HepG2 (cell line): ENCODE measurements around the gene BCCIP. TPM values are rescaled to one million over a fixed set of nuclear protein-coding genes. Genes with fewer than 3 reads are reported as not detected.

ENCODE experiments used
- ATAD3A ChIP-seq: sonication (generic); formaldehyde crosslinking; IDR thresholded peaks from 2 replicates; pipeline ENCODE4 v1.4.0; 2020; ENCODE audit warnings: missing genetic modification reagents
- BRD4 ChIP-seq: sonication (generic); formaldehyde crosslinking; IDR thresholded peaks from 2 replicates; pipeline ENCODE4 v1.4.0; 2020; ENCODE audit warnings: missing genetic modification reagents
- CBFB ChIP-seq: sonication (generic); formaldehyde crosslinking; IDR thresholded peaks from 2 replicates; pipeline ENCODE4 v1.4.0; 2020; ENCODE audit warnings: missing genetic modification reagents
- GATAD1 ChIP-seq: IDR thresholded peaks from 2 replicates; pipeline ENCODE4 v1.6.1; 2016; ENCODE audit warnings: missing genetic modification reagents, missing compliant biosample characterization
- HOXD1 ChIP-seq: sonication (generic); formaldehyde crosslinking; IDR thresholded peaks from 2 replicates; pipeline ENCODE4 v1.5.0; 2020; ENCODE audit warnings: missing genetic modification reagents
- KLF12 ChIP-seq: sonication (generic); formaldehyde crosslinking; IDR thresholded peaks from 2 replicates; pipeline ENCODE4 v1.4.0; 2020; ENCODE audit warnings: missing genetic modification reagents, borderline replicate concordance
- NR2F1 ChIP-seq, 2 experiments: fragments of 450-650 bp in 1 of 2; formaldehyde crosslinking in 1 of 2; IDR thresholded peaks; 2 replicates each; pipeline versions ENCODE4 v1.5.0 to v1.6.1; 2016 to 2020; ENCODE audit warnings: mild to moderate bottlenecking in 1 of 2, missing compliant biosample characterization in 1 of 2, missing genetic modification reagents in 1 of 2, moderate library complexity in 1 of 2
- NR2F6 ChIP-seq, 2 experiments: IDR thresholded peaks; 2 replicates each; pipeline ENCODE4 v1.6.1; 2016; ENCODE audit warnings: antibody characterized with exemption in 1 of 2, mild to moderate bottlenecking in 1 of 2
- PTBP1 ChIP-seq: fragments of 200-400 bp; formaldehyde crosslinking; IDR thresholded peaks from 2 replicates; pipeline ENCODE4 v1.6.1; 2018; ENCODE audit warnings: low read length, low read depth; ENCODE audit not compliant: poor library complexity, severe bottlenecking
- SIN3A ChIP-seq: IDR thresholded peaks from 2 replicates; pipeline ENCODE4 v1.6.1; 2011; ENCODE audit warnings: low read depth, mild to moderate bottlenecking, control low read depth, low read length, borderline replicate concordance
- SIN3B ChIP-seq: fragments of 150-350 bp; IDR thresholded peaks from 2 replicates; pipeline ENCODE4 v1.6.1; 2014; ENCODE audit warnings: low read length
- SMAD1 ChIP-seq: sonication (generic); formaldehyde crosslinking; IDR thresholded peaks from 2 replicates; pipeline ENCODE4 v1.4.0; 2020; ENCODE audit warnings: missing genetic modification reagents, low read depth, mild to moderate bottlenecking, borderline replicate concordance
- SMAD3 ChIP-seq: sonication (generic); formaldehyde crosslinking; IDR thresholded peaks from 2 replicates; pipeline ENCODE4 v1.4.0; 2020; ENCODE audit warnings: missing genetic modification reagents
- SOX6 ChIP-seq, 2 experiments: fragments of 450-650 bp in 1 of 2; sonication (generic) in 1 of 2; formaldehyde crosslinking in 1 of 2; IDR thresholded peaks; 2 replicates each; pipeline versions ENCODE4 v1.4.0 to v1.6.1; 2017 to 2020; ENCODE audit warnings: antibody characterized with exemption in 1 of 2, mild to moderate bottlenecking in 1 of 2, missing genetic modification reagents in 1 of 2
- SSRP1 ChIP-seq: IDR thresholded peaks from 2 replicates; pipeline ENCODE4 v1.6.1; 2016; ENCODE audit warnings: control low read depth
- YEATS2 ChIP-seq: sonication (generic); formaldehyde crosslinking; IDR thresholded peaks from 2 replicates; pipeline ENCODE4 v1.4.0; 2020; ENCODE audit warnings: missing genetic modification reagents, borderline replicate concordance
- ZBTB8A ChIP-seq: sonication (generic); formaldehyde crosslinking; IDR thresholded peaks from 2 replicates; pipeline ENCODE4 v1.4.0; 2020; ENCODE audit warnings: mild to moderate bottlenecking, low read depth, missing genetic modification reagents, borderline replicate concordance
- ZNF274 ChIP-seq: sonication (generic); formaldehyde crosslinking; IDR thresholded peaks from 2 replicates; pipeline ENCODE4 v1.5.1; 2020; ENCODE audit warnings: mild to moderate bottlenecking, missing genetic modification reagents
- ZNF83 ChIP-seq: sonication (generic); formaldehyde crosslinking; IDR thresholded peaks from 2 replicates; pipeline ENCODE4 v1.4.0; 2020; ENCODE audit warnings: missing genetic modification reagents, mild to moderate bottlenecking, borderline replicate concordance
- polyA plus RNA-seq, 8 experiments: library from polyadenylated mRNA; depleted of rRNA in 3 of 8; stranded (reverse) in 7 of 8; unstranded in 1 of 8; fragments of >200 nt; fragmentation: Illumina TruSeq in 4 of 8; extraction: Trizol in 4 of 8; gene quantifications; 2 replicates each; pipeline versions ENCODE4 v1.2.1 to v1.2.3, GENCODE V29; 2011 to 2016; ENCODE audit warnings: low read depth in 4 of 8, missing spikeins in 1 of 8, mixed read lengths in 1 of 8; ENCODE audit not compliant: insufficient read depth in 1 of 8
- total RNA-seq, 5 experiments: library from RNA; depleted of rRNA; stranded (reverse); fragments of >200 nt; fragmentation: Illumina TruSeq; extraction: Trizol; gene quantifications; 2 replicates each; pipeline ENCODE4 v1.2.3, GENCODE V29; 2016; ENCODE audit warnings: low read depth in 1 of 5
- TF ChIP-seq, protein P1 (sequence below): sonication (generic); formaldehyde crosslinking; IDR thresholded peaks from 2 replicates; pipeline ENCODE4 v1.4.0; 2020; ENCODE audit warnings: missing genetic modification reagents
- TF ChIP-seq, protein P2 (sequence below): sonication (generic); formaldehyde crosslinking; IDR thresholded peaks from 2 replicates; pipeline ENCODE4 v1.5.0; 2020; ENCODE audit warnings: missing genetic modification reagents
- TF ChIP-seq, protein P3 (sequence below): sonication (generic); formaldehyde crosslinking; IDR thresholded peaks from 2 replicates; pipeline ENCODE4 v1.5.1; 2020; ENCODE audit warnings: mild to moderate bottlenecking, moderate library complexity, missing genetic modification reagents

BCCIP gene
- total and polyA plus RNA-seq, 2 of the 13 experiments (the other 11 are each of a cell fraction or from before 2014, with no cell fraction given) = 37.0 to 132 TPM

DNA sequence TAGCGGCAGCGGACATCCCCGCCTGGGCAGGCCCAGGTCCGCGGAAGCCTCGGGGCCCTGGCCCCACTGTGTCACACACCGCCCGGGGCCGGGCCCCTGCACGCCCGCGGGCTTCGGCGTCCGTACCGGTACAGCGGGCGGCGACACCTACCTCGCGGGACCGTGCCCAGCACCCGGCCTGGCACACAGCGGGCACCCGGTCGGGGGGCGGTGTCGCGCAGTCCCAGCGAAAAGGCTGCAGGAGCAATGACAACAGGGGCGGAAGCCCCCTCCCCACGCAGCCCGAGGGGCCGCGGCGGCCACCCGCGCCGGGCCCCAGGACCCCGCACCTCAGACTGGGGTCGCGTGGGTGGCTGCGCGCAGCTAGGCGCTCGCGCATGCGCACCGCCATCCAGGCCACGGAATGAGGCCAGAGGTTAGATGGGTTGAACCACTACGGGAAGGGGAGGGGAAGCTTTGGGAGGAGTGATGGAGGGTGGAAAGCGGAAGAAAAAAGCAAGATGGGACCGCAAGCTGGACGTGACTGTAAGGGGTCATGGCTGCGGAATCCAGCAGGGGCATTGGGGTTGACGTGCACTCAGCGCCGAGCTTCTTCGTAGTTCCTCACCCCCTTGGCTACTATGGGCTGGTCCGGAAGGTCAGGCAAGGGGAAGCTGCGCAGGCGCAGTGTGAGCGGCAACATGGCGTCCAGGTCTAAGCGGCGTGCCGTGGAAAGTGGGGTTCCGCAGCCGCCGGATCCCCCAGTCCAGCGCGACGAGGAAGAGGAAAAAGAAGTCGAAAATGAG is at the start of gene BCCIP, which contains the start of gene UROS (continued):
- no peak; the same call in 1 of the 2 replicates for TF ChIP-seq CBFB (CRISPR knock-in tag)
- no peak for TF ChIP-seq SOX6 (IDR thresholded peaks at IDR 0.05)
- peak; percentile 44 for TF ChIP-seq SOX6 (CRISPR knock-in tag; IDR thresholded peaks at IDR 0.05)
- TF ChIP-seq, protein P1, sequence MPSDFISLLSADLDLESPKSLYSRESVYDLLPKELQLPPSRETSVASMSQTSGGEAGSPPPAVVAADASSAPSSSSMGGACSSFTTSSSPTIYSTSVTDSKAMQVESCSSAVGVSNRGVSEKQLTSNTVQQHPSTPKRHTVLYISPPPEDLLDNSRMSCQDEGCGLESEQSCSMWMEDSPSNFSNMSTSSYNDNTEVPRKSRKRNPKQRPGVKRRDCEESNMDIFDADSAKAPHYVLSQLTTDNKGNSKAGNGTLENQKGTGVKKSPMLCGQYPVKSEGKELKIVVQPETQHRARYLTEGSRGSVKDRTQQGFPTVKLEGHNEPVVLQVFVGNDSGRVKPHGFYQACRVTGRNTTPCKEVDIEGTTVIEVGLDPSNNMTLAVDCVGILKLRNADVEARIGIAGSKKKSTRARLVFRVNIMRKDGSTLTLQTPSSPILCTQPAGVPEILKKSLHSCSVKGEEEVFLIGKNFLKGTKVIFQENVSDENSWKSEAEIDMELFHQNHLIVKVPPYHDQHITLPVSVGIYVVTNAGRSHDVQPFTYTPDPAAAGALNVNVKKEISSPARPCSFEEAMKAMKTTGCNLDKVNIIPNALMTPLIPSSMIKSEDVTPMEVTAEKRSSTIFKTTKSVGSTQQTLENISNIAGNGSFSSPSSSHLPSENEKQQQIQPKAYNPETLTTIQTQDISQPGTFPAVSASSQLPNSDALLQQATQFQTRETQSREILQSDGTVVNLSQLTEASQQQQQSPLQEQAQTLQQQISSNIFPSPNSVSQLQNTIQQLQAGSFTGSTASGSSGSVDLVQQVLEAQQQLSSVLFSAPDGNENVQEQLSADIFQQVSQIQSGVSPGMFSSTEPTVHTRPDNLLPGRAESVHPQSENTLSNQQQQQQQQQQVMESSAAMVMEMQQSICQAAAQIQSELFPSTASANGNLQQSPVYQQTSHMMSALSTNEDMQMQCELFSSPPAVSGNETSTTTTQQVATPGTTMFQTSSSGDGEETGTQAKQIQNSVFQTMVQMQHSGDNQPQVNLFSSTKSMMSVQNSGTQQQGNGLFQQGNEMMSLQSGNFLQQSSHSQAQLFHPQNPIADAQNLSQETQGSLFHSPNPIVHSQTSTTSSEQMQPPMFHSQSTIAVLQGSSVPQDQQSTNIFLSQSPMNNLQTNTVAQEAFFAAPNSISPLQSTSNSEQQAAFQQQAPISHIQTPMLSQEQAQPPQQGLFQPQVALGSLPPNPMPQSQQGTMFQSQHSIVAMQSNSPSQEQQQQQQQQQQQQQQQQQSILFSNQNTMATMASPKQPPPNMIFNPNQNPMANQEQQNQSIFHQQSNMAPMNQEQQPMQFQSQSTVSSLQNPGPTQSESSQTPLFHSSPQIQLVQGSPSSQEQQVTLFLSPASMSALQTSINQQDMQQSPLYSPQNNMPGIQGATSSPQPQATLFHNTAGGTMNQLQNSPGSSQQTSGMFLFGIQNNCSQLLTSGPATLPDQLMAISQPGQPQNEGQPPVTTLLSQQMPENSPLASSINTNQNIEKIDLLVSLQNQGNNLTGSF (CRISPR knock-in tag) = no peak
- peak; percentile 63; the same call in 1 of the 2 replicates for TF ChIP-seq YEATS2 (CRISPR knock-in tag)
- peak; percentile 87; the same call in 1 of the 2 replicates for TF ChIP-seq SMAD3
- no peak; the same call in 1 of the 2 replicates for TF ChIP-seq HOXD1
- peak; percentile 35 to 87 for TF ChIP-seq NR2F1 (CRISPR knock-in tag; IDR thresholded peaks at IDR 0.05)
- TF ChIP-seq ZNF274 = peak; percentile 80; the same call in 1 of the 2 replicates
- TF ChIP-seq SMAD1 (CRISPR knock-in tag) = peak; percentile 75; the same call in 1 of the 2 replicates
- peak; percentile 50; the same call in 1 of the 2 replicates for TF ChIP-seq ZNF83 (CRISPR knock-in tag)
- TF ChIP-seq ZBTB8A (CRISPR knock-in tag) = no peak
- TF ChIP-seq NR2F6 (IDR thresholded peaks at IDR 0.05) = peak; percentile 83
- peak; percentile 71 for TF ChIP-seq NR2F6 (CRISPR knock-in tag; IDR thresholded peaks at IDR 0.05)
- TF ChIP-seq, protein P2, sequence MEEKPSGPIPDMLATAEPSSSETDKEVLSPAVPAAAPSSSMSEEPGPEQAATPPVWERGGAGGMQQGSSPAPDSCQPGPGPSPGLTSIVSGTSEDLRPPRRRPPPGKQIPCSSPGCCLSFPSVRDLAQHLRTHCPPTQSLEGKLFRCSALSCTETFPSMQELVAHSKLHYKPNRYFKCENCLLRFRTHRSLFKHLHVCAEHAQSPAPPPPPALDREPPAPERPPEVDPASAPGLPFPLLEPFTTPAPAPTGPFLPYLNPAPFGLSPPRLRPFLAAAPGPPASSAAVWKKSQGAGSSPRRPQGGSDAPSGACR = peak; percentile 88; the same call in 1 of the 2 replicates
- TF ChIP-seq, protein P3, sequence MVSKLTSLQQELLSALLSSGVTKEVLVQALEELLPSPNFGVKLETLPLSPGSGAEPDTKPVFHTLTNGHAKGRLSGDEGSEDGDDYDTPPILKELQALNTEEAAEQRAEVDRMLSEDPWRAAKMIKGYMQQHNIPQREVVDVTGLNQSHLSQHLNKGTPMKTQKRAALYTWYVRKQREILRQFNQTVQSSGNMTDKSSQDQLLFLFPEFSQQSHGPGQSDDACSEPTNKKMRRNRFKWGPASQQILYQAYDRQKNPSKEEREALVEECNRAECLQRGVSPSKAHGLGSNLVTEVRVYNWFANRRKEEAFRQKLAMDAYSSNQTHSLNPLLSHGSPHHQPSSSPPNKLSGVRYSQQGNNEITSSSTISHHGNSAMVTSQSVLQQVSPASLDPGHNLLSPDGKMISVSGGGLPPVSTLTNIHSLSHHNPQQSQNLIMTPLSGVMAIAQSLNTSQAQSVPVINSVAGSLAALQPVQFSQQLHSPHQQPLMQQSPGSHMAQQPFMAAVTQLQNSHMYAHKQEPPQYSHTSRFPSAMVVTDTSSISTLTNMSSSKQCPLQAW (CRISPR knock-in tag) = peak; percentile 60
- peak; percentile 44 for TF ChIP-seq SIN3B
- TF ChIP-seq SIN3A = peak; percentile 53; the same call in 1 of the 2 replicates
- peak; percentile 79 for TF ChIP-seq BRD4
- TF ChIP-seq SSRP1 (CRISPR knock-in tag) = 0 out of 2 replicates have a peak, but pooled peaks have one; percentile 60
- no peak for TF ChIP-seq PTBP1
- no peak for TF ChIP-seq KLF12 (CRISPR knock-in tag)
- no peak for TF ChIP-seq ATAD3A (CRISPR knock-in tag)
- TF ChIP-seq GATAD1 (CRISPR knock-in tag) = peak; percentile 89
